T-helper 22 cell (primary cell): ENCODE measurements around the gene ZNF621.
A peak's percentile ranks its signal among the peaks of the same experiment; 100 is the strongest.

Source experiments
- DNase-seq: peaks from one replicate; pipeline ENCODE4 v3.0.0-alpha.2; 2020; ENCODE audit warnings: low read depth

ZNF621 gene

DNA sequence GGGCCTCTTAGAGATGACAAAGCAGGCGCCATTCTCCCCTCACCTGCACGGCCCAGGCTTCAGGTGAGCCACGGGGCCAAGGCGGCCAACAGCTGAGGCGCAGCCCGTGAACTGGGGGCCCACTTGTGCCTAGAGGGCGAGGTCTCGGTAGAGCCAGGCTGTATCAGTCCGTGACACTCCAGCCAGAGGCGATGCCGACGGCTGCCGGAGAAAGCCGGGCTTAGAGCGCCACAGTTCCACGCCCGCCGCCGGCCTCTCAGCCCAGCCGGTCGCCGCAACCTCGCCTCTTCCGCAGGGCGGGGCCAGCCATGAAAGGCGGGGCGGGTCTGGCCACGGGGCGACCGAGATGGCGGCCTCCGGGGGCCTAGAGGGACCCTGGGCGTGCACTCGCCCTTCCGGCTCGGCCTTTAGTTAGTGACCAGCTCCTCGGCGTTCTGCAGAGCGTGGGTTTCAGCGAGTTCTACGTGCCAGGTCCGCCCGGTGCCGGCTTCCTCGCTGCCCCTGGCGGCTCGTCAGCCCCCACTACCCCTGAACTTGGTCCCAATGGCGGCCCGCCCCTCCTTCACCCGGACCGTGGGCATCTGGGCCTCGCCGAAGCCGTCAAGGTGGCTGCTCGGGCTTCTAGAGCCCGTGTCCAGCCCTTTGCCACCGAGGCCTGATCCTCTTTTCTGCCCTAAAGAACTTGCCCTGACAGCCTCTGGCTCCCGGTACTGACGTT lies at the start of gene ZNF621:
Gene ZNF621, plus strand, starts transcription at position 393 of the 718 bp plus-strand sequence. CDS start 881 bp downstream, outside the sequence.
- peak; percentile 56 for DNase-seq

DNA sequence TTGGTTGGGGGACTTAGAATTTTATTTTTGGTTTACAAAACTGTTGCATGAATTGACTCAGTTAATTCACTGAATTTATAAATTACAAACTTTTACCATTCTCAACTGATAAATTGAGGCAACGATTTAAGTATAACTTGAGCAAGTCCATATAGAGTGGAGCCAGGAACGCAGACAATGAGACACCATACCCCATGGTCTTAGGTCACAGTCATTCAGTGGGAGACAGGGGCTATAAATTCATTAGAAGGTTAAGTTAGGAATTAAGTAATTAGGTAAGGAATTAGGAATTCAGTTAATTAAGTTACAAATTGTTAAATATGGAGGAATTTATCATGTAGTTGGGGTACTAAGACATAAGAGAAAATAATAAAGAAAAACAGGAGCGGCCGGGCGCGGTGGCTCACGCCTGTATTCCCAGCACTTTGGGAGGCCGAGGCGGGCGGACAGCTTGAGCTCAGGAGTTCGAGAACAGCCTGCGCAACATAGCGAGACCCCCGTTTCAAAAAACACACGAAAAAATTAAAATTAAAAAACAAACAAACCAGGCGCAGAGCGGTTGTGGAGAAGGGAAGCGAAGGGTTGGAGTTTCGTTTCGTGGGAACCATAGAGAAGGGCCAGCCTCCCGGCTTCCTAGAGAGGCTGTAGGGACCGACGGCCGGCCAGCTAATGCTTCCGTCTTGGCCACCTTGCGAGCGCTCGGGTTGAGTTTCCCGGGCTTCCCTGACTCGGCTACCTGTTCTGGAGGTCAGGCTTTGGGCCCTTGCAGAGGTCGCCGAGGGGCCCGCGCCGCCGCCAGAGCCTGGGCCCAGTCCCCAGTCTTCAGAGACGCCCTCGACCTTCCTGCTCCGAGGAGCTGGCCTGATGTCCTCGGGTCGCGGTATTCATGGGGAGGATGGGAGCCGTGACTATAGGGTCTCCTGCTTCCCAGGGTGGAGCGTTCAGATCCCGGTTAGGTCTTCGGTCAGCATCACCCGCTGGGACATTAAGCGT lies 48.0 kb upstream of the ZNF621 start, which contains the start of gene ZNF619:
Gene ZNF619, plus strand, starts transcription at position 645 of the 993 bp plus-strand sequence. CDS start 858 bp downstream, outside the sequence.
- DNase-seq, result peak; percentile 25

GRCh38 chr3:40477666-40478065 lies 47.1 kb upstream of the ZNF621 start:
- no peak for DNase-seq

GRCh38 chr3:40487172-40487571 lies 37.6 kb upstream of the ZNF621 start:
- no peak for DNase-seq

GRCh38 chr3:40490916-40491315 lies 33.8 kb upstream of the ZNF621 start:
- DNase-seq, result no peak

GRCh38 chr3:40494698-40495097 lies 30.1 kb upstream of the ZNF621 start:
- DNase-seq, result no peak

DNA sequence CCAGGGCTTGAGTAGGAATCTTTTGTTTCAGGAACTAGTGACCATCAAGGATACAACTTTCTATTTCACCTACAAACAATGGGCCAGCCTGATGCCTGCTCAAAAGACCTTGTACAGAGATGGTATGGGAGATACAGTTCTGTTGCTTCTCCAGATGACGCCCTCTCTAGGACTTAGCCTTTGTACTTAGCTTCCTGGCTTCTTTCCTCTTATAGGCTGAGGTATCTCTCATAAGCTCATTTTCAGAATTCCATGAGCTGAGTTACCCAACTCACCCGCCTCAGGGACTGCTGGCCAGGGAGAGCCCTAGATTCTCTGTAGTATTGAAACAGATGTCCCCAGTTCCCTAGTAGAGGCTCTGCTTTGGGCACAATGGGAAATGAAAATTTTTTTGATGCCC lies 27.5 kb upstream of the ZNF621 start:
- DNase-seq, result no peak

DNA sequence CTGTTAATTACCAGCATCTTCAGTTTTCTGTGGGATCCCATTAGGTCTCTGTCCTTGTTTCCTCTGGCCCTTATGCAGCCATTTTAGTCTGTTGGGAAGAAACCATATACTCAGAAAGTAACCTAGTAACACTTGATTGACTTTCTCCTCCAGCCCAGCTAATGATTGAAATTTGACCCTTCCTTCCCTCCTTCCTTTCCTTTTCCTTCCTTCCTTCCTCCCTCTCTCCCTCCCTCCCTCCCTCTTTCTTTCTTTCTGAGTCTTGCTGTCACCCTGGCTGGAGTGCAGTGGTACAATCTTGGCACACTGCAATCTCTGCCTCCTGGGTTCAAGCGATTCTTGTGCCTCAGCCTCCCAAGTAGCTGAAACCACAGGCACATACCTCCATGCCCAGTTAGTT lies 24.8 kb upstream of the ZNF621 start:
- DNase-seq, result no peak

- DNase-seq, result no peak
These were observed 22.7 kb upstream of the ZNF621 start for GRCh38 chr3:40502034-40502433.

- no peak for DNase-seq
These were observed 19.9 kb upstream of the ZNF621 start for GRCh38 chr3:40504636-40505430.

GRCh38 chr3:40505599-40506462 lies 18.9 kb upstream of the ZNF621 start, which contains the start of gene ZNF620:
Gene ZNF620 (plus strand): TSS chr3:40506039. CDS start chr3:40506353, 314 bp downstream.
- peak; percentile 16 for DNase-seq

- DNase-seq, result no peak
These were observed 13.6 kb upstream of the ZNF621 start for GRCh38 chr3:40511031-40511718.

DNA sequence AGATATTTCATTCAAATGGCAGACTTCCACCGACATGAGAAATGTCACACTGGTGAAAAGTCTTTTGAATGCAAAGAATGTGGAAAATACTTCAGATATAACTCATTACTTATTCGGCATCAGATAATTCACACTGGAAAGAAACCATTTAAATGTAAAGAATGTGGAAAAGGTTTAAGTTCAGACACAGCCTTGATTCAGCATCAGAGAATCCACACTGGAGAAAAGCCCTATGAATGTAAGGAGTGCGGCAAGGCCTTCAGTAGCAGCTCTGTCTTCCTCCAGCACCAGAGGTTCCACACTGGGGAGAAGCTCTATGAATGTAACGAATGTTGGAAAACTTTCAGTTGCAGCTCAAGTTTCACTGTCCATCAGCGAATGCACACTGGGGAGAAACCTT lies 8.6 kb upstream of the ZNF621 start:
- DNase-seq, result no peak

DNA sequence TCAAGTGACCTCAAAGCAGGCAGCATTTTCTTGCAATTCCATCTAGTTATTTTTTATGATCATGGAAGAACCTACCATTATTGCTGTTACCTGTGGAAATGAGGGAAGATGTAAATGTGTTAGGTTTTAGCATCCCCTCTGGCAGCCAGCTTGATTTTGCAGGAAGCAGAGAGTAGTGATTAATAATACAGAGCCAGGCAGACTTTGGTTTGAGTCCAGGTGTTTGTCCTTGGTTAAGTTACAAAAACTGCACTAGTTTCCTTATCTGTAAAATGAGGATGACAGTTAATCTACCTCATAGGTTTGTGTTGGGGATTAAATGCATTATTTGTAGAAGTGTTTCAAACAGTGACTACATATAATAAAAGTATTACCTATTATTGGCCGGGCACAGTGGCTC lies 6.7 kb upstream of the ZNF621 start:
- DNase-seq, result no peak

DNA sequence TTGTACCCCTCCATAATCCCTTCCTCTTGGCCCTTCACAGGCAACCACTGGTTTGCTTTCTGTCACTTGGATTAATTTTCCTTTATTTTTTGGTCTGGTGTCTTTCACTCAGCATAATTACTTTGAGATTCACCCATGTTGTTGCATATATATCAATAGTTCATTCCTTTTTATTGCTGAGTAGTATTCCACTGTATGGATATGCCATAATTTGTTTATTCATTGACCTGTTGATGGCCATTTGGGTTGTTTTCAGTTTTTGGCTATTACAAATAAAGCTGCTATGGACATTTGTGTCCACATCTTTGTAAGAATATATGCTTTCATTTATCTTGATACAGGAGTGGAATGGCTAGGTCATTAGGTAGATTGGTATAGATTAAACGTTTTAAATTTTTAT lies 5.9 kb upstream of the ZNF621 start:
- DNase-seq, result no peak

GRCh38 chr3:40521254-40521653 lies 3.5 kb upstream of the ZNF621 start:
- no peak for DNase-seq

GRCh38 chr3:40523781-40524180 lies 979 bp upstream of the ZNF621 start:
- DNase-seq, result no peak

DNA sequence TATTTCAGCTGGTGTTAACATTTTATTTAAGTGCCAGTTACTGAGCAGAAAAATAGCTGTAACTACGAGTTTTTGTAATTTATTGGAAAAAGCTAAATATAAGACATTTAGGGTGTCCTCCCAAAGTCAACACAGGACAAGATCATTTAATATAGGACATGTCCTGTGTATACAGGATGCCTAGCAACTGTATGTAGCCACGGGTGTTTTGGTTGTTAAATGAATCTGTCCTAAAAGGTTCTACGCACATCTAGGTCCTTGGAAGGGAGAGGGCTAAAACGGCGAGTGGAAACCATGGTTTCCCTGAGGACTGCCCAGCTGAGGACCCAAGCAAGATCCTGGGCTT lies 565 bp upstream of the ZNF621 start:
- DNase-seq, result no peak

DNA sequence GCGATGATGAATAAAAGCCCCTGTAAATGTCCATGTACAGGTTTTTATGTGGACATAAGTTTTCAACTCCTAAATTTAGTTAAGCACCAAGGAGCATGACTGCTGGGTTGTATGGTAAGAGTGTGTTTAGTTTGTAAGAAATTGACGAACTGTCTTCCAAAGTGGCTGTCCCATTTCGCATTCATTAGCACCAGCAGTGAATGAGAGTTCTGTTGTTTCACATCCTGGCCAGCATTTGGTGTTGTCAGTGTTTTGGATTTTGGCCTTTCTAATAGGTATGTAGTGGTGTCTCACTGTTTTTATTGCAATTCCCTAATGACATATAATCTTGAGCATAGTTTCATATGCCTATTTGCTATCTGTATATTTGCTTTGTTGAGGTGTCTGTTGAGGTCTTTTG lies 3.7 kb downstream of the ZNF621 start:
- DNase-seq, result no peak

GRCh38 chr3:40532252-40532651 lies 7.5 kb downstream of the ZNF621 start:
- no peak for DNase-seq

- no peak for DNase-seq
These were observed 9.5 kb downstream of the ZNF621 start for GRCh38 chr3:40534283-40534682.
